Measurements from ENCODE around the gene RANGAP1.

RANGAP1 gene

DNA sequence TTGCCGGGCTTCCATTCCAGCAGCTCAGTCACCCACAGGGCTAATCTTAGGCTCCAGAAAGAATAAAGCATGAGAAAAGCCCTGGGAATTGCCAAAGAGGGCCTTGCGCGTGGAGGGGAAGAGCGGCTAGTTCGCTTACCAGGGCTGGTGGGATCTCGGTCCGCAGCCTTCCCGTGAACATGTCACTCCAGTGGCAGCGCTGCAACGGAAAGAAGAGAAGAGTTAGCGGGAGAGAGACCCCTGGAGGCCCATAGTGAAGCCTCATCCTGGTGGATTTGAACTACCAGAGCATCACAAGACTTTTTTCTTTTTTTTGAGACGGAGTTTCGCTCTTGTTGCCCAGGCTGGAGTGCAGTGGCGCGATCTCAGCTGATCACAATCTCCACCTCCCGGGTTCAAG, 18.0 kb downstream of the RANGAP1 start:
- Histone ChIP-seq H3K27me3 (no peaks in the 10 kb centered on the region), H3K36me3 (peaks cover 82% of the 10 kb centered on the region), H3K9me3 (no peaks in the 10 kb centered on the region)

GRCh38 chr22:41264408-41264941, 21.5 kb downstream of the RANGAP1 start:
- no peaks in the 10 kb centered on the region for H3K4me1 ChIP-seq (ENCODE audit: control insufficient read depth in 1 of 2, insufficient read depth in 1 of 2, low read depth in 1 of 2, low read length in 1 of 2)
- no peaks in the 10 kb centered on the region for H3K9me3 ChIP-seq
- no peaks in the 10 kb centered on the region for H3K27me3 ChIP-seq
- H3K27ac ChIP-seq: no peak overlapping the region
- peaks cover 94% of the 10 kb centered on the region for H3K36me3 ChIP-seq
- H3K4me3 ChIP-seq (ENCODE audit: low read depth in 1 of 2, low read length in 1 of 2): no peak overlapping the region
- TF ChIP-seq, protein P1, sequence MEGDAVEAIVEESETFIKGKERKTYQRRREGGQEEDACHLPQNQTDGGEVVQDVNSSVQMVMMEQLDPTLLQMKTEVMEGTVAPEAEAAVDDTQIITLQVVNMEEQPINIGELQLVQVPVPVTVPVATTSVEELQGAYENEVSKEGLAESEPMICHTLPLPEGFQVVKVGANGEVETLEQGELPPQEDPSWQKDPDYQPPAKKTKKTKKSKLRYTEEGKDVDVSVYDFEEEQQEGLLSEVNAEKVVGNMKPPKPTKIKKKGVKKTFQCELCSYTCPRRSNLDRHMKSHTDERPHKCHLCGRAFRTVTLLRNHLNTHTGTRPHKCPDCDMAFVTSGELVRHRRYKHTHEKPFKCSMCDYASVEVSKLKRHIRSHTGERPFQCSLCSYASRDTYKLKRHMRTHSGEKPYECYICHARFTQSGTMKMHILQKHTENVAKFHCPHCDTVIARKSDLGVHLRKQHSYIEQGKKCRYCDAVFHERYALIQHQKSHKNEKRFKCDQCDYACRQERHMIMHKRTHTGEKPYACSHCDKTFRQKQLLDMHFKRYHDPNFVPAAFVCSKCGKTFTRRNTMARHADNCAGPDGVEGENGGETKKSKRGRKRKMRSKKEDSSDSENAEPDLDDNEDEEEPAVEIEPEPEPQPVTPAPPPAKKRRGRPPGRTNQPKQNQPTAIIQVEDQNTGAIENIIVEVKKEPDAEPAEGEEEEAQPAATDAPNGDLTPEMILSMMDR (IDR thresholded peaks at IDR 0.05): no peak

More for the DNA sequence above, 18.0 kb downstream of the RANGAP1 start:
- Histone ChIP-seq H3K4me3 (ENCODE audit: low read depth in 1 of 2, low read length in 1 of 2) (no peak overlapping the region), H3K27ac (no peak overlapping the region), H3K4me1 (ENCODE audit: control insufficient read depth in 1 of 2, insufficient read depth in 1 of 2, low read depth in 1 of 2, low read length in 1 of 2) (no peaks in the 10 kb centered on the region)
- TF ChIP-seq, protein P1 (IDR thresholded peaks at IDR 0.05): no peak

GRCh38 chr22:41263704-41264103, 22.3 kb downstream of the RANGAP1 start:
- TF ChIP-seq, protein P1 (IDR thresholded peaks at IDR 0.05): no peak
- Histone ChIP-seq H3K4me1 (ENCODE audit: control insufficient read depth in 1 of 2, insufficient read depth in 1 of 2, low read depth in 1 of 2, low read length in 1 of 2) (no peaks in the 10 kb centered on the region), H3K27me3 (no peaks in the 10 kb centered on the region), H3K9me3 (no peaks in the 10 kb centered on the region), H3K4me3 (ENCODE audit: low read depth in 1 of 2, low read length in 1 of 2) (no peak overlapping the region), H3K36me3 (peaks cover 94% of the 10 kb centered on the region), H3K27ac (no peak overlapping the region)

DNA sequence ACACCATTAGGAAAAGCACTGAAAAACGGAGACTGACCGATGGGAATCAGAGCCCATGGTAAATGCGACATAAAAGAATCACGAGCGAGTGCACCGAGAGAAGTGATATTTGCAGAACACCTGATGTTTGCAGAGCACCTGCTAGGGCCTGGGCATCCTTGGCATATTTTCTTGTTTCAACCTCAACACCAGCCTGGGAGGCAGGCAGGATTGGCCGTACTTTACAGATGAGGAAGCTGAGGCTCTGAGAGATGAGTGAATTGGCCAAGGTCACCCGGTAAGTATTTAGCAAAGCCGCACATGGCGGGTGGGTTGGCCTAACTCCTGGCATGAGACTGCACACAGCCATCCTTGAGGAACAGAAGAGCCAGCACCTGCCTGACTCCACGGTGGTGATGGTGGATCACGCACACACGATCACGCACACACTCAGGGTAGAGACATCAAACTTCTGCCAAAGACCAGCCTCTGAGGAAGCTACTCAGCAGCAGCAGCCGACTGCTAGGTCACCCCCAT, 23.7 kb downstream of the RANGAP1 start:
- H3K4me1 ChIP-seq (ENCODE audit: control insufficient read depth in 1 of 2, insufficient read depth in 1 of 2, low read depth in 1 of 2, low read length in 1 of 2): no peaks in the 10 kb centered on the region
- no peaks in the 10 kb centered on the region for H3K9me3 ChIP-seq

DNA sequence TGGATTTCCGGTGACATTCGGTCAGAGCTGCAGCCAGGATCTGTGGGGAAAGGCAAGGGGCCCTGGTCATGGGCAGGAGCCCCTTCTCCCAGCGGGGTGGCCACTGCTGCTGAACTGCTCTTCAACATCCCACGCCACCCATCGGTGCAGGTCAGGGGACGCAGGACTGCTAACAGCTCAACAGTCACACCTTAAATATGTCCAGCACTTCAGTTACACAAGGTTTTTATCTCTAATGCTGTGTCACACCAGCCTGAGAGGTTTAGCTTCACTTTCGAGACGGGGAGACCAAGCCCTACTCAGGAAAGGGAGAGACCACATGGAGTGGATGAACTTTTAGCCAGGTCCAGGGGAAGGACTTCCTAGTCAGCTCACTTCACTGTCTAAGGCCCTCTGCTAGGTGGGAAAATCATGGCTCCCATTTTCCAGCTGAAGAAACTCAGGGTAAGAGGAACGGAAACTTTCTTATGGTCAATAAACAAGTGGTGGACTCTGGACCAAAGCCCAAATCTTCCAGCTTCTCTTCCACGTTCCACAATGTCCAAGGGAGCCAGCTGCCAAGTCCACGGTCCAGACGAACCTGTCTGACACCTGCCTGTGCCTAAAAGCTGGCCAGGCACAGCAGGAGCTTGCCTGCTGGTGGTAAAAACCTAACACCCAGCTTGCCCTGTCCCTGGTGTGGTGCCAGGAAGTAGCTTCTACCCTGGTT, 24.3 kb downstream of the RANGAP1 start:
- no peak overlapping the region for H3K4me3 ChIP-seq (ENCODE audit: low read depth in 1 of 2, low read length in 1 of 2)
- H3K9me3 ChIP-seq: no peaks in the 10 kb centered on the region
- H3K4me1 ChIP-seq (ENCODE audit: control insufficient read depth in 1 of 2, insufficient read depth in 1 of 2, low read depth in 1 of 2, low read length in 1 of 2): no peaks in the 10 kb centered on the region
- H3K27me3 ChIP-seq: no peaks in the 10 kb centered on the region
- H3K27ac ChIP-seq: no peak overlapping the region
- H3K36me3 ChIP-seq: peaks cover 94% of the 10 kb centered on the region
- TF ChIP-seq, protein P1 (IDR thresholded peaks at IDR 0.05): no peak

More for the DNA sequence above, 23.7 kb downstream of the RANGAP1 start:
- Histone ChIP-seq H3K36me3 (peaks cover 93% of the 10 kb centered on the region), H3K27ac (no peak overlapping the region), H3K27me3 (no peaks in the 10 kb centered on the region), H3K4me3 (ENCODE audit: low read depth in 1 of 2, low read length in 1 of 2) (no peak overlapping the region)
- TF ChIP-seq, protein P1 (IDR thresholded peaks at IDR 0.05): no peak
